Ecto neural progenitor cell (in vitro differentiated cells): ENCODE measurements around the gene COX19.
"Not testable (repeated sequence)": the region's sequence is repeated elsewhere in the genome, so short reads cannot be mapped to it uniquely, and the experiment has no call there.

Experiments used
- DNase-seq: peaks from one replicate; pipeline ENCODE4 v3.0.0-alpha.2; 2018; ENCODE audit warnings: low spot score

Gene COX19

DNA sequence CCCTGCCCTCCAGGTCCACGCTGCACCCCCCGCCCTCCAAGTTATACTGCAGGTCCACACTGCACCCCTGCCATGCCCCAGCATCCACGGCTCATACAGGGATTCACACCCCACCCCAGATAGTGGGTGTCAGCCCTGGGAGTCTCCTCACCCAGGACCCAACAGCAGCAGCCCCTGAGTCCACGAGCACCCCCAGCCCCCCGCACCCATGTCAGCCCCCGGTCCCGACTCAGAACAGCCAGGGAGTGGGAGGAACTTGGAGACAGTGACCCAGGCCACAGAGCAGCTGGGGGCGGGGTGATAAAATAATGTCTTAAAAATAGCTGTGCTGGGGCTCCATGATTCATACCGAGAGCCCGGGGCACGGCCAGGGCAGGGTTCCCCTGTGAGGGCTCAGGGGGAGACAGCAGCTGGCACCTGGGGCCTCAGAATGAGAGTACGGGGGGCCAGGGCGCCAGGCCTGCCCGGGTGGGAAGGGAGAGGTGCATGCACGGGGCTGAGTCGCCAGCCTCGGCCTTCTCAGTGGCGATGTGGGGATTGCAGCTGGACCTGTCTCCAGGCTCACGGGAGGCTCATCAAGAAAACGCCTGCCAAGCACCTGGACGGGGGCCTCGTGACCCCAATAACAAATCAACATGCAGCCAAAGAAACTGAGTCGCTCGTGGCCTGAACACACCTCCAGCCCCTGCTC is 50.7 kb downstream of the COX19 start:
- no peak for DNase-seq

- DNase-seq, result not testable (repeated sequence)
Measured at GRCh38 chr7:924042-924441, 51.3 kb downstream of the COX19 start.

DNA sequence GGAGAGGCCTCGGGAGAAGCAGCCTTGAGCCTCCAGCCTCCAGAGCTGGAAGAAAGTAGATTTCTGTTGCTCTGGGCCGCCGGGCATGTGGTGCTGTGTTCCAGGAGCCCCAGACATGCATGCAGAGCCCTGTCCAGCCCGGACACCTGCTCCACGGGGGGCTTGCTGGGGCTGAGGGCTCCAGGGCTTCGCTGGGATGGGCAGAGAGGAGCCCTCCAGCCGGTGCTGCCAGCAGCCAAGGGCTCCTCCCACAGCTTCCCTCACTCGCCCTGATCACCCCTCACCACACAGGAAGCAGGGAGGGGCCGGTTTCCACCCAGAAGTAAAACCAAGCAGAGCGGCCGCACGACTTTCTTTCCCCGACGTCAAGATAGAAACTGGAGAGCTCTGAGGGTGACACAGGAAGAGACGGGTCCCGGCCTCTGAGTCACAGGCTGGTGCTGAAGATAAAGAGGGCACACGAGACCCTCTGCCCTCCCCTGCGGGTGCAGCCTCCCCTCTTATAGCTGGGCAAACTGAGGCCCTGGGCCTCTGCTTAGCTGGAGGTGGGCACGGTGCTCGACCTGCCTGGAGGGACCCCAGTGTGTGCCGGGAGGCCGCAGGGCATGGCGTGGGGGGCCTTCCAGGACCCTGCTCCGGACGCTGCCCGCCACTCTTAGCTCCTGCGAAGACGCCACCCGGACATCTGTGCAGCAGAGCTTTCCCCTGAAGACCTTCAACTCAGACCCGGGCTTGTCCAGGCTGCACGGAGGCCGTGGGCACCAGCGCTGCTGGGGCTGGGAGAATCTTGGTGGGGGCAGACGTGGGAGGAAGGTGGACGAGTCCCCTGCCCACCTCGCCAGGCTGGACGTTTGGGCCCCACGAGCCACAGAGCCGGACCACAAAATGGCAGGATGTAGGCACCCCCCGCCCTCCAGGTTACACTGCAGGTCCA is 52.0 kb downstream of the COX19 start:
- no peak for DNase-seq

GRCh38 chr7:922334-923107 is 52.8 kb downstream of the COX19 start:
- no peak for DNase-seq

DNA sequence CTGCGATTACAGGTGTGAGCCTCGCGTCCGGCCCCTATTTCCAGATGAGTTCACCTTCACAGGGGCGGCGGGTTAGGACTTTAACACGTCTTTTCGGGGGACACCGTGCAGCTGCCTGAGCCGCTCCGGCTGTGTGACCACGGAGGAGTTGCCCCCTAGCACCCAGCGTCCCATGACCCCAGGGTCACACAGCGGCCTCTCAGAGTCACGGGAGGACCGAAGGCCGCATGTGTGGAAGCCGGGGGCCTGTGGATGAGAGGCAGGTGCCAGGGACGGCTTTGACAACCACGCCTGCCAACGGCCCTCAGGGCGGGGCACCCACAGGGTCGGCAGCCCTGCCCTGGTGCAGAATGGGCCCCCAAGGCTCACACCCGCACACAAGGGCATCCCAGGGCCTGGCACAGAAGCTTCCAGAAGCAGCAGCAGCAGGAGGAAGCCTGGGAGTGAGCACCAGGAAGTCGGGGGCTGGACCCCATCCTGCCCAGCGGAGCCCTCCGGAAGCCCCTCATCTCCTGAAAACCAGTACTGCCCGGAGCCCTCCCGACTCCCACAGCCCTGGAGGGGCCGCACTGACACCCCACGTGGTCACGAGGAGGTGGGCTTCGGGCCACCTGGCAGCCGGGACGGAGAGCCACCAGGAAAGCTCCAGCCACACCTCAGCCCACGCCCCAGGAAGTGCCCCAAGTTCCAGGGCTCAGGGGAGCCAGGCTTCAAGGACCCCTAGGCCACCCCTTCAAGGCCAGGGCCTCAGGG is 53.6 kb downstream of the COX19 start:
- DNase-seq, result no peak

DNA sequence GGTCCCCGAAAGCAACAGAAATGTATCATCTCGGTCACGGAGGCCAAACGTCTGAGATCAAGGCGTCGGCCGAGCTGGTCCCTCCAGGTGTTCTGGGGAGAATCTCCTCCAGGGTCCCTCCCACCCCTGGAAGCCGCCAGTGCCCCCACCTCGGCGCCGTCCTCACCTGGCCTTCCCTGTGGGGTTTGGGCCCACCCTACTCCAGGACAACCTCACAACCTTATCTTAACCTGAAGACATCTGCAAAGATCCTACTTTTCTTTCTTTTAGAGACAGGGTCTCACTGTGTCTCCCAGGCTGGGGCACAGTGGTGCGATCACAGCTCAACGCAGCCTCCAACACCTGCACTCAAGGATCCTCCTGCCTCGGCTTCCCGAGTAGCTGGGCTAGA is 54.3 kb downstream of the COX19 start:
- no peak for DNase-seq

GRCh38 chr7:920351-921070 is 54.8 kb downstream of the COX19 start:
- no peak for DNase-seq

DNA sequence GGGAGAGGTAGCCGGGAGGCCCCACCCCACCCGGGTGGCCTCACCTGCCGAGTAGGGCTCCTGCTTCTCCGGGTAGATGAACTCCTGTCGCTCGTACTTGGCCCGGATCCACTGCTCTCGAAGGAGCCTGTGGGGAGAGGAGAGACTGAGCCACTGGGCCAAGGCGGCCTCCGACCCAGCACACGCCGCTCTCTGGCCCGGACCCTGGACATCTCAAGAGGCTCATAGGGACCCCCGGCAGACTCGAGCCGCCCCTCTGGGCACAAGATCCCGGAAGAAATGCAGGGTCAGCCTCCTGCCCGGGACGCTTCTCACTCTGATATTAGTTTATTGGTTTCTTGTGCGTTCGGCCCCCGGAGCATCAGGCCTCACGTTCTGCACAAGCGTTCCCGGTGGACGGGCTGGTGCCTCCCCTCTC is 55.4 kb downstream of the COX19 start:
- DNase-seq, result no peak

GRCh38 chr7:919114-919442 is 56.3 kb downstream of the COX19 start:
- DNase-seq, result no peak

DNA sequence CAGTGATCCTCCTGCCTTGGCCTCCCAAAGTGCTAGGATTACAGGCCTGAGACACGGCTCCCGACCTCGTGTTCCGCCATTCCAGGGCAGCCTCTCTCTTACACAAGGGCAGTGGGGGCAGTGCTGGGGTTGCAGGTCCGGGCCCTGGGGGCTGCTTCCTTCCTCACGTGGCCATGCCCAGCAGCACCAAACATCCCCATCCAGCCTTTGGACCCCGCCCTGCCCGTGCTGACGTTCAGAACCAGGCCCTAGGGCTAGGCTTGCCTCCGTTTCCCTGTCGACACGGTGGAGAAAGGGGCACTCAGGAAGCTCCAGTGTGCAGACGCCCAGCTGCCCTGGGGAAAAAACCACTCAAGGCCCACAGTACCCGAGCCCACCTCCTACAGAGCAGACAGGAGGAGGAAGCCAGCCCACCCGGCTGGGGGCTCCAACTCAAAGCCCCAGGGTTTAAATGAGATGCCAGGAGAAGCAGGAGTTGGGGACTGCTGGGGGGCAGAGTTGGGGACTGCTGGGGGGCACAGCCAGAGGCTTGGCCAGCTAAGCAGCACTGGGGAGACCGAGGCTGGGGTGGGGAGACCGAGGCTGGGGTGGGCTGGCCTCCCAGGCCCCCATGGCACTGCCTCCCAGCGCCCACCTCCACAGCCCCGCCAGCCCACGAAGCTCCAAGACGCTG is 56.8 kb downstream of the COX19 start:
- no peak for DNase-seq

DNA sequence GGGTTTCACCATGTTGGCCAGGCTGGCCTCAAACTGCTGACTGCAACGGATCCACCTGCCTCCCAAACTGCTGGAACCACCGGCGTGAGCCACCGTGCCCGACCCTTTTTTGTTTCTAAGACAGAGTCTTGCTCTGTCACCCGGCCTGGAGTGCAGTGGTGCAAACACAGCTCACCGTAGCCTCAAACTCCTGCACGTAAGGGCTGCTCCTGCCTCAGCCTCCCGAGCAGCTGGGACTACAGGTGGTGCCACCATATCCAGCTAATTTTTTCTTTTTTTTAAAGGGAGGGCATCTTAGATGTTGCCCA is 57.3 kb downstream of the COX19 start:
- no peak for DNase-seq

- DNase-seq, result no peak
Measured at GRCh38 chr7:917255-918117, 57.9 kb downstream of the COX19 start.

DNA sequence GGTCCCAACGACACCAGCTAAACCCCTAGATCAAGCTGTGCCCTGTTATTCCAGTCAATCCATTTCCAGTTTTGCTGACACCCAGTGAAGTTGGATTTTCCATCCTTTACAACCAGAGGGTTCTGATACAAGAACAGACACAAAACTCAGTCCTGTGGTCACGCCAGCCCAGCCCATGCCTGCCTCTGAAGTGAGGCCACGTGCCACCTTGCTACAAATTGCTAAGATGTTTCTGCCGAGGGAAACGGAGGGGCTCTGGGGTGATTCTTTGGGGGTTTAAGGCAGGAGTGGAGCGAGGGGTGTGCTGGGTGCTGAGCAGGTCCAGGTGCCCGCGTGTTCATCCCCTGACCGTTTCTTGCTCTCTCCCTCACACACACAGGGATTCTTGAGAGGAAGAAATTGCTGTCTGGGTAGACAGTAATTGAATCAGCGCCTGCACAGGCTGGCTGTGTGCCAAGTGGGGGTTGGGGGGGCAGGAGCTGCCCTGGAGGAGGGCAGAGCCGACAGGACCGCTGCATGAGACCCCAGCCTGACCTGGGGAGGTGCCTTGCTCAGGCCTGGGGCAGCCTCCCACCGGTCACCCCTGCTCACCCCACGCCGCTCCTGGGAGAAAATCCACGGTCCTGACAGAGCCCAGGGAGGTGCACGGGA is 58.9 kb downstream of the COX19 start:
- DNase-seq, result no peak
